ENCODE data around the gene NAA20.

NAA20 gene

GRCh38 chr20:20017001-20017843 is at the start of gene NAA20:
TSS of gene NAA20 (plus strand) at chr20:20017362. CDS start at chr20:20017397, 35 bp downstream.
- DNase-seq, result peak; percentile 75

- DNase-seq, result no peak
These were observed 49.7 kb upstream of the NAA20 start for GRCh38 chr20:19967445-19967844.

- no peak for DNase-seq
These were observed 49.1 kb upstream of the NAA20 start for GRCh38 chr20:19968028-19968427.

GRCh38 chr20:19968466-19969073 is 48.6 kb upstream of the NAA20 start:
- no peak for DNase-seq

- DNase-seq, result no peak
These were observed 48.1 kb upstream of the NAA20 start for GRCh38 chr20:19969106-19969505.

- DNase-seq, result no peak
These were observed 47.5 kb upstream of the NAA20 start for GRCh38 chr20:19969507-19970255.

- no peak for DNase-seq
These were observed 46.9 kb upstream of the NAA20 start for GRCh38 chr20:19970256-19970765.

- DNase-seq, result no peak
These were observed 46.0 kb upstream of the NAA20 start for GRCh38 chr20:19971116-19971515.

- no peak for DNase-seq
These were observed 43.1 kb upstream of the NAA20 start for GRCh38 chr20:19973961-19974629.

- DNase-seq, result peak; percentile 78
These were observed 42.3 kb upstream of the NAA20 start for GRCh38 chr20:19974630-19975435.

GRCh38 chr20:19975436-19975799 is 41.7 kb upstream of the NAA20 start:
- DNase-seq, result no peak

- no peak for DNase-seq
These were observed 41.3 kb upstream of the NAA20 start for GRCh38 chr20:19975901-19976300.

- DNase-seq, result no peak
These were observed 40.4 kb upstream of the NAA20 start for GRCh38 chr20:19976595-19977372.

GRCh38 chr20:19977373-19977770 is 39.8 kb upstream of the NAA20 start:
- DNase-seq, result no peak

GRCh38 chr20:19978511-19979210 is 38.5 kb upstream of the NAA20 start:
- DNase-seq, result peak; percentile 44

GRCh38 chr20:19981031-19981451 is 36.1 kb upstream of the NAA20 start:
- no peak for DNase-seq

- DNase-seq, result no peak
These were observed 30.7 kb upstream of the NAA20 start for GRCh38 chr20:19986419-19986818.

GRCh38 chr20:19987046-19987445 is 30.1 kb upstream of the NAA20 start:
- no peak for DNase-seq

GRCh38 chr20:19990850-19991249 is 26.3 kb upstream of the NAA20 start:
- DNase-seq, result no peak

- DNase-seq, result no peak
These were observed 25.9 kb upstream of the NAA20 start for GRCh38 chr20:19991308-19991707.

- DNase-seq, result no peak
These were observed 25.3 kb upstream of the NAA20 start for GRCh38 chr20:19991854-19992253.

Data from NCI-H2029 treated with DMSO at 0.1 percent for 48 hours (cell line).